ENCODE data around the gene RGS13. TPM values are rescaled to one million over a fixed set of nuclear protein-coding genes. Genes with fewer than 3 reads are reported as not detected.
A peak's percentile ranks its signal among the peaks of the same experiment; 100 is the strongest.
"Not testable (repeated sequence)": the region's sequence is repeated elsewhere in the genome, so short reads cannot be mapped to it uniquely, and the experiment has no call there.

RGS13 gene
- total RNA-seq, 1 donor from 2014 or later: not detected

DNA sequence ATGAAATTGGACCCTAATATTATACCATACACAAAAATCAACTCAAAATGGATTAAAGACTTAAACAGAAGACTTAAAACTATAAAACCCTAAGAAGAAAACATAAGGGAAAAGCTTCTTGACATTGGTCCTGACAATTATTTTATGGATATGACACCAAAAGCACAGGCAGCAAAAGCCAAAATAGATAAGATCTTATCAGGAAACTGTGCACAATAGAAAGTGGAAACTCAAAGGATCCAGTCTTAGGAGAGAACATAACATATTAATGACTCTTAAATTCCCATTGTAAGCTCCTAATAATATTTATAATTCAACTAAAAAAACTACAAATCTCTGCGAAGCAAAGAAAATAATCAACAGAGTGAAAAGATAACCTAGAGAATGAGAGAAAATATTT is 39.8 kb downstream of the RGS13 start:
- DNase-seq (ENCODE audit: low read depth in 2 of 2): peak; percentile 36 to 60

DNA sequence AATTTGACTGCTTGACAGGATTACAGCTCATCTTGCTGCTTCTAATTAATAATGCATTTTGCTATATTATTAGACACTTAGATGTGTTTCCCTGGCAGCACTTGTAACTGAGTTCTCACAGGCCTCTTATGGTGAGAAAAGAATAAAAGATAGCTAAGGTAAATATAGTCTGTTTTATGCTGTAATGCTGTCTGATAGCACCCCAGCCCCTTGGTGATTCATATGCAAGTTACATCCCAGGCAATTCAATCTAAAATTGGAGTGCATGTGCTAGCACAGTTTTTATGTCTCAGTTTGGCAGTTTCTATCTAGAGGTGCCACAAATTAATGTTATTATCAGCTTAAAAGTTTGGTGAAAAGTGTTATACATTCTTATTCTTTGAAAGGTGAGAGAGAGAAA is 42.2 kb downstream of the RGS13 start:
- no peak for DNase-seq (ENCODE audit: low read depth in 2 of 2)

DNA sequence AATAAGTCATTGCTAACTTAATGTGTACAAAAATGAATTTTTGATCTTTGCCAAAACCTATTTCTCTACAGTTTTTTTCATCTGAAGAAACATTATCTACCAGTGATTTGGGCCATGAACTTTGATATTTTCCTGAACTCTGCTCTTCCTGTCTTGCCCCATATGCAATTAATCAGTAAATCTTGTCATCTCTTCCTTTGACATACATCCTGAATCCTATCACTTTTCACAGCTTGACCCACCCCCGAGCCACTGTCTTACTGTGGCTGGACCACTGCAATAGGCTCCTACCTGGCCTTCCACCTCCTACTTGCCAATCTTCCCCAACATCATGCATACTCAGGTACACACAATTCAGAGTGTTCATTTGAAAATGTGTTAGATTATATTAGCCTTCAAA is 46.4 kb downstream of the RGS13 start:
- DNase-seq (ENCODE audit: low read depth in 2 of 2): no peak

DNA sequence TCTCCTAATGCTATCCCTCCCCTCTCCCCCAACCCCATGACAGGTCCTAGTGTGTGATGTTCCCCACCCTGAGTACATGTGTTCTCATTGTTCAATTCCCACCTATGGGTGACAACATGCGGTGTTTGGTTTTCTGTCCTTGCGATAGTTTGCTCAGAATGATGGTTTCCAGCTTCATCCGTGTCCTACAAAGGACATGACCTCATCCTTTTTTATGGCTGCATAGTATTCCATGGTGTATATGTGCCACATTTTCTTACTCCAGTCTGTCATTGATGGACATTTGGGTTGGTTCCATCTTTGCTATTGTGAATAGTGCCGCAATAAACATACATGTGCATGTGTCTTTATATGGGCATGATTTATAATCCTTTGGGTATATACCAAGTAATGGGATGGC is 47.1 kb downstream of the RGS13 start:
- not testable (repeated sequence) for DNase-seq (ENCODE audit: low read depth in 2 of 2)

DNA sequence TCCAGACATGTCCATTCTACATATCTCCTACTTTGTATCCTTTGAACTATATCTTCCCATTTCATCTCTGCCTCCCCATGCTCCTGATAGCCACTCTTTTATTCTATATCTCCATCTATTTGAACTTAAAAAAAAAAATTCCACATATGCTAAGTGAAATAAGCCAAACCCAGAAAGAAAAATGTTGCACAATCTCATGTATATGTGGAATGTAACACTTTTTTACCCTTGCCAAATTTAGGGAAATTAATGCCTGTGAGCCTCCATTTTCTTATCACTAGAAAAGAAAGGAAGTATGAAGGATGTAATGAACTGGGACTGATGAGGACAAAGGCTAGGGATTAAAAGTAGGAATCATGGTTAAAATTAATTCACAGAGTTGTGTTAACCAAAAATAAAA is 53.5 kb downstream of the RGS13 start:
- DNase-seq (ENCODE audit: low read depth in 2 of 2): no peak

DNA sequence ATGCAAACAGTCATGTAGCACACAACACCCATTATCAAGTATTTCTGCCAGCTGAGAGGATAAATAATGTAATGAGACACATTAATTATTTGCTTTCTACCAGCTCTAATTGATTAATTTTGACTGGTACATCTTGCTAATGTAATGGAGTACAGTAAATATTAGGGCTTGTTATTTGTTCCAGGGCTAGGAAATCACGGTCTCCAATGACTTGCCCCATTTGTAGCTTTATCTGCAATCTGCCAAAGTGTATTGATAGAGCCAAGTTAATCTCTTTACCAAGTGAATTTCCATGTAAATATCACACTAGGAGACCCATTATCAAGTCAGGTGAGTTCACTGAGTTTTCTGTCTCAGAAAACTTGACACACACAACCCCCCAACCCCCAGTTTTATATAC is 55.1 kb downstream of the RGS13 start:
- no peak for DNase-seq (ENCODE audit: low read depth in 2 of 2)

DNA sequence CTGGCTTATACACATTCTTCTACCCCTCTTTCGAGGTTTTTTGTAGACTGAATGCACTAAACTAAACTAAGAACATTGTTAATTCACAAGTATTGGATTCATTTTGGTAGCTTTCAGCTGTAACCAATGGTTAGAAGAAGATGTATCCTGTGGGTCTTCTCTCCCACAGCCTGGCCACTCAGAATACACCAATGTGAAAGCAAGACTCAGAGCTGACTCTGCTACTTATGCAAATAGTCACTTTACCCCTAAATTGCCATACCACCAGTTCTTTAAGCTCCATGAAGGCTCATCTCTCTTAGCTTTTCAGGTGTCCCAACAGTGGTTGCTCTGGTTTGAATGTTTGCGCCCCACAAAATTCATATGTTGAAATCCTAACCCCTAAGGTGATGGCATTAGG is 60.1 kb downstream of the RGS13 start:
- no peak for DNase-seq (ENCODE audit: low read depth in 2 of 2)

DNA sequence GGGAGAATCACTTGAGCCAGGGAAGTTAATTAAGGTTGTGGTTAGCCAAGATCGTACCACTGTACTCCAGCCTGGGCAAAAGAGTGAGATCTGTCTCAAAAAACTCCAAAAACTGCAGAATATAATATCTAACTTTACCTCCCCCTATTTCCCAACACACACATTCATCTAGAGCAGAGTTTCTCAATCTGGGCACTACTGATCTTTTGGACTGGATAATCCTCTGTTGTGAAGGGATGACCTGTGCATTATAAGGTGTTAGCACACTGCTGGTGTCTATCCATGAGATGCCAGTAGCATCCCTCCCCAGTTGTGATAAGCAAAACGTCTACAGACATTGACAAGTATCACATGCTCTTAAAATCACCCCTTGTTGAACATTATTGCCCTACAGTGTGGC is 61.8 kb downstream of the RGS13 start:
- DNase-seq (ENCODE audit: low read depth in 2 of 2): no peak

DNA sequence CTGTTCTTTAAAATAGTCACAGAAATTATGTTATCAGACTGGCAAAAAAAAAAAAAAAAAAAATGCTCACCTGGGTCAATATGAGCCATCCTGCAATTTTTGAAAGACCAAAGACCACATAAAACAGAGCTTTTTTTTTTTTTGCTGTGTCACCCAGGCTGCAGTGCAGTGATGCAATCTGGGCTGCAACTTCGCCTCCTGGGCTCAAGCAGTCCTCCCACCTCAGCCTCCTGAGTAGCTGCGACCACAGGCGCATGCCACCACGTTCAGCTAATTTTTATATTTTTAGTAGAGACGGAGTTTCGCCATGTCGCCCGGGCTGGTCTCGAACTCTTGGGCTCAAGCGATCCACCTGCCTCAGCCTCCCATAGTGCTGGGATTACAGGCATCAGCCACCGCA is 62.8 kb downstream of the RGS13 start:
- DNase-seq (ENCODE audit: low read depth in 2 of 2): no peak

DNA sequence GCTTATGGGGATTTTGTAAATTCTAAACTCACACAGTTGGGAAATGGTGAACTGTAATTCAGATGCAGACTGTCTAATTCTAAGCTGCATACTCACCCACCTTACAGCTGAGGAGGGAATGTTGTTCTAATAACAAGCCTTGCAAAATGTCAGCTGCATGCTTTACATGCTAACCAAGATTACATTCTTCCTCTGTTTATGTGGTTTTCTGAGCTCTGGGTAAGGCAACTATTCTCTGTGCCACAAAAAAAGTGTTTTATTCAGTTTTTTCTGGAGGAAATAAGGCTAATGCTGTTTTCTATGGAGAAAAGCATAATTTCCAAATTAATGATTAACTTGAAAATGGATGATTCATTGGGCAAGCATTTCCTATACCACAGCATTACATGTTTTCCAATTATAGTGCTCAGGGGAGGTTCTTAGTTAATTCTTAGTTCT is 64.9 kb downstream of the RGS13 start:
- DNase-seq (ENCODE audit: low read depth in 2 of 2): peak in 1 of 2 donors; percentile 8

DNA sequence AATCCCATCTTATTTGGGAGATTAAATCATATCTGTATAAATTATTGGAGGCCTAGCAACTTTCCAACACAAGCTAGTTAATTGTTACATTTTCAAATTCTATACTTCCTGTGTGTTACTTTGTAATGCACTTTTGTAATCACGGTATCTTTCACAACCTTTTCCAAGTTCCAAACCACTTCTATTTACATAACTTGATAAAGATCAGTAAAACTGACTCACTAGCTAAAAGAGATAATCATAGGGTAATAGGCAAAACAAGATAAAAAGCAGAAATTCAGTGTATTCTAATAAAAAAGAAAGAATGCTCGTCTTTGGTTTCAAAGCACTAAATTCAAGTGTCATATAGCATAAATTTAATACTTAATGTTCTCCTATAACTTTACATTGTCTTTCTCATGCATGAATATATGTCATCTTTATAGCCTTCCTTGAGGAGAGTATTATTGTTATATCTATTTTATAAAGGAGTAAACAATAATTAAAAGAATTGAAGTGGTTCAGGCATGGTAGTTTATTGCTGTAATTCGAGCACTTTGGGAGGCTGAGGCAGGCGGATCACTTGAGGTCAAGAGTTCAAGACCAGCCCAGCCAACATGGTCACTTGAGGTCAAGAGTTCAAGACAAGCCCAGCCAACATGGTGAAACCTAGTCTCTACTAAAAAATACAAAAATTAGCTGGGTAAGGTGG is 66.4 kb downstream of the RGS13 start:
- peak; percentile 8 to 41 for DNase-seq (ENCODE audit: low read depth in 2 of 2)

DNA sequence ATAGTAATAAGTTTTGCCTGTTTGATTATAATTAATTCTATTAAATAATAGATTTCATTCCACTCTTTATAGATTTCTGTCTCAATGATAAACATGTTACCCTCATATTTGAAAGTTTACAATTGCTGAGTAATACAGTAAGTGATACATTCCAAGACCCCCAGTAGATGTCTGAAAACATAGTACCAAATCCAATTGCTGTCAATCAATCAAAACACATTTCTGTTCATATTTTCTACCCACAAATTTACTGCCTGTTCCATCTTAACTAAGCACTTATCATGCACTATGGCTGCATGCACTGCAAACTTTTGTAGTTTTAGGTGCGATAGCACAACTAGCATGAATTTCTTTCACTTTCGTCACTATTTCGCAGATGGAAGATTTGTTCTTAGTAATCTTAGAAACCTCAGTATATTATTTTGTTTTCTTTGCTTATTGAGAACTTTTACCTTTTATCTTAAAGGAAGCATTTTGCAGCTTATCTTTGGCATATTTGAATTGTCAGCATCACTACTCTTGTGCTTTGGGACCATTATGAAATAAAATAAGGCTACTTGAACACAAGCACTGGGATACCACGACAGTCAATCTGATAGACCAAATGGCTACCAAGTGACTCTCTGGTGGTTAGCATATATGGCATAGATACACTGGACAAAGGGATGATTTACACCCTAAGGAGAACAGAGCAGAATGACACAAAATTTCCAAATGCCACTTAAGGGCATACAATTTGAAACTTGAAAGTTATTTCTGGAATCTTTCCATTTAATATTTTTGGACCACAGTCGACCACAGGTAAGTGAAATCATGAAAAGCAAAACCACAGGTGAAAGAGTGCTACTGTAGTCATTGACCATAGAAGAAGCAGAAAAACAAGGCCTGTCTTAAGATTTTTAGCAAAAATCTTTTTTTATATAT is 67.6 kb downstream of the RGS13 start:
- DNase-seq (ENCODE audit: low read depth in 2 of 2): no peak

DNA sequence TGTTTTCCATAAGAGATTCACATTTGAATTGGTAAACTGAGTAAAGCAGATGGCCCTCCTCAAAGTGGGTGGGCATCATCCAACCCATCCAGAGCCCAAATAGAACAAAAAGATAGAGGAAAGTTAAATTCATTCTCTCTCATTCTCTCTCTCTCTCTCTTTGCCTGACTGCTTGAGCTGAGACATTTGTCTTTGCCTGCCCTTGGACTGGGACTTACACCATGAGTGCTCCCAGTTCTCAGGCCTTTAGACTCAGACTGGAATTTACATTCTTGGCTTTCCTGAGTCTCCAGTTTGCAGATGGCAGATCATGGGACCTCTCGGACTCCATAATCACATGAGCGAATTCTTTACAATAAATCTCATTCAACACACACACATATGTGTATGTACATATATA is 69.6 kb downstream of the RGS13 start:
- DNase-seq (ENCODE audit: low read depth in 2 of 2): no peak

DNA sequence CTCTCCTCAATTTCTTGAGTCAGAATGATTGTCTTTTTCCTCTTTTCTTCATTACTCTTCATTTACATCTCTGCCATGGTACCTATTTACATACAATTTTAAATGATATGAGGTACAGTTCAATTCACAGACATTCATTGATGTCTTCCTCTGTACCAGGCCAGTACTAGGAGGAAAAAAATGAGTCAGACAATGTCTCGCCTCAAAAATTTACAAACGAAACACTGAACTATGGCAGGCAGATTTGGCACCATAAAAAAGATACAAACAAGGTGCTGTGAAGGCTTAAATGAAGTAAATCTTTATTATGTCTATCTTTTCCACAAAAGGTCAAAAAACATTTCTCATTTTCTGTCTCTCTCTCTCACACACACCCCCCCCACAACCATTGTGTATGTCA is 71.0 kb downstream of the RGS13 start:
- no peak for DNase-seq (ENCODE audit: low read depth in 2 of 2)

DNA sequence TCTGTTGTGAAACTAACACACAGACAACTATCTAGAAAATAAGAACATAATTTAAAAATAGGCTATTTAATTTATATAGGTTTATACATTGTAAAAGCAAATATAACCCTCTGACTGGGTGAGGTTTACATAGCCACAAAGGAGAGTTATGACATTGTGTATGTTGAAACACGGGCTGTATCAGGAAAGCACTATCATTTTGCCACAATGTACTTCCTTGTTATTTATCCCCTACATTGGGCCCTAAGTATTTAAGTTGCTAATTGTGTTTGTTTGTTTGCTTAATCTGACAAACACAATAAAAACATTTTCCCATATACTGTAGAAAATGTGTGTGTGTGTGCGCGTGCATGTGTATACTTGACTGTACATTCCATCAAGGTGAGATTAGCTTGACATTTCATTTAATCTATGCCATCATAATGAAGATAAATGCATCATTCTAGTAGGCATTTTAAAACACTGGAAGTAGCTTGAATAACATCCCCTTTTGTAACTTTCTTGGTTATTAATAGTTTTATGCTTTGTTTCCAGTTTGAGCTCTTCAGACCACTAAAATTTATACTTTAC is 72.1 kb downstream of the RGS13 start:
- DNase-seq (ENCODE audit: low read depth in 2 of 2): no peak

DNA sequence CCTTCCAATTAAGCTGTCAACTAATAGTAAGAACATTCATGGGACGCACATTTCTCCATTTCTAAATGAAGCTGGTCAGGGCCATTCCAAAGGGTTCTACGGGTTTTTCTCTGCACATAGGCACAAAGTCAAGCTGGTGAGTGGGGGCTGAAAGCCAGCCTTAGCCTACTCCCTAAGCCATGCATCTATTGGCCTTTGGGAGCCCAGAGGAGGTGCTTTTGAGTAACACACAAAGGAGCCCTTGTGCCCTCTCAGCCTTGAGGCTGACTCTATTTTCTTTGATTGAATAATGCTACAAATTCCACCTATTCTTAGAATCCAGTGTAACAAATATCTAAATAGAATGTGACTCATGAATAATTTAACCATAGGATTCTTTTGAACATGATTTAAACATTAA is 73.6 kb downstream of the RGS13 start:
- DNase-seq (ENCODE audit: low read depth in 2 of 2): no peak

Other genes with a start within 250 kb of the RGS13 start
- not detected in 2 replicates for gene RGS1, start 60.4 kb upstream of the RGS13 start, total RNA-seq
- 3.9 and 9.5 TPM in 2 replicates for gene RGS2, start 172.9 kb downstream of the RGS13 start, total RNA-seq